Ureter (tissue), 1 donor: Measurements from ENCODE around the gene RNF151. TPM values are rescaled to one million over a fixed set of nuclear protein-coding genes. Genes with fewer than 3 reads are reported as not detected.
"Not testable (repeated sequence)": the region's sequence is repeated elsewhere in the genome, so short reads cannot be mapped to it uniquely, and the experiment has no call there.

Experiments
- DNase-seq: peaks from one replicate; pipeline ENCODE4 v3.0.0-alpha.2; 2020; ENCODE audit warnings: low spot score
- total RNA-seq: library from RNA; stranded (reverse); gene quantifications from one replicate; pipeline ENCODE4 v1.2.4, GENCODE V29; 2023
- donor health status: DM: yes; HTN: yes; CAD: no.

The RNF151 gene
- not detected for total RNA-seq

GRCh38 chr16:1966460-1966859 lies at the start of gene RNF151:
Gene RNF151, plus strand, starts transcription at chr16:1966856. Its CDS starts 26 bp downstream, at chr16:1966882.
- DNase-seq: no peak

- DNase-seq: no peak
Measured at GRCh38 chr16:1917056-1917664, 49.5 kb upstream of the RNF151 start.

- no peak for DNase-seq
Measured at GRCh38 chr16:1917665-1918350, 48.8 kb upstream of the RNF151 start.

GRCh38 chr16:1918351-1919326 lies 48.0 kb upstream of the RNF151 start, which contains the start of gene HS3ST6:
Gene HS3ST6, minus strand, starts transcription at chr16:1918415. Its CDS starts 92 bp downstream, at chr16:1918323.
- DNase-seq: no peak

- no peak for DNase-seq
Measured at GRCh38 chr16:1919327-1919998, 47.2 kb upstream of the RNF151 start.

- not testable (repeated sequence) for DNase-seq
Measured at GRCh38 chr16:1920122-1920521, 46.5 kb upstream of the RNF151 start.

DNA sequence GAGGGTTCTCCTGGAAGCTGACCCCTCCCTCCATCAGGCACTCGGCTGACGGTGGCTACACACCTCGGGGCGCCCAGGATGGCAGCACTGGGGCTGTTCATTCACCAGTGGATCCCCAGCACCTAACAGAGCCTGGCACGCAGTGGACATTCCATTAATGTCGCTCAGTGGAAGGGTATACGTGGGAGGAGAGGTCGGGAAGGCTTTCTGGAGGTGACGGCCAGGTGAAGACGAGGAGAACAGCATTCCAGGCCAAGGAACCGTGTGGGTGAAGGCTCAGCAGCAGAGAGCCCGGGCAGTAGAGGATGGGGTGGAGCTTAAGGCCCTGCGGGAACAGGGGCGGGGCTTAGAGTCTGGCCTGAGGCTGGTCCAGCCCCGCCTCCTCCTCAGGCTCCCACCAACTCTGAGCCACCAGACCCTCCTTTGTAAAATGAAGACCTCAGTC lies 45.9 kb upstream of the RNF151 start:
- no peak for DNase-seq

- no peak for DNase-seq
Measured at GRCh38 chr16:1922357-1922756, 44.3 kb upstream of the RNF151 start.

DNA sequence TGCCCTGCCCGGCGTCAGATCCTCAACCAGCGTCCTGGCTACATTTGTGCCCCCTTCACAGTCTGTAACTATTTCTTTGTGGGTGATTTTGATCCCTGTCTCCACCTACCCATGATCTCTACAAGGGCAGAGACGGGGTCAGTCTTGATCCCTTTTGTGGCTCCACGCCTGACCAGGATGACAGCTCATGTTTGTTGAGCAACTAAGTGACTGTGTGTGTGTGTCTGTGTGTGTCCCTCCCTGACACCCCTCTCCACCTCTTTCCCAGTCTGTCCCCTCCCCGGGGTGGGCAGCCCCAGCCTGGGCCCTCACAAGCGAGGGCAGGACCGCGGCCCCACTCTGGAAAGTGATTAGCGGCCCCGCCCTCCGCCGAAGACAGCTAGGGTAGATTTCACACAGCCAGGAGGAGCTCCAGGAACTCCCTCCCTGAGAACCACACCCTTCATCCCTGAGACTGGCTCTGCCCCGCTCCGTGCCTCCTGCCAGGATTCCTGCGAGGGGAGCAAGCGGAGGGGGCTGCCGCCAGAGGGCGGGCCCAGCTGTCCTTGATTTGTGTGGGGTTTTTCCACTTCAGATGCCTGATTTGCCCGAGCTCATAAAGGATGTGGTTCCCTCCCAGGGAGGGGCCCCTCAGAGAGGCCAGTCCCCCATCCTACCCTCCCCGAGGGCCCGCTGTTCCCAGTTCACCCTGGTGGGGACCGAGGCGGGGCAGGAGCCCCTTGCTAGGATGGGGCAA lies 43.2 kb upstream of the RNF151 start:
- no peak for DNase-seq

DNA sequence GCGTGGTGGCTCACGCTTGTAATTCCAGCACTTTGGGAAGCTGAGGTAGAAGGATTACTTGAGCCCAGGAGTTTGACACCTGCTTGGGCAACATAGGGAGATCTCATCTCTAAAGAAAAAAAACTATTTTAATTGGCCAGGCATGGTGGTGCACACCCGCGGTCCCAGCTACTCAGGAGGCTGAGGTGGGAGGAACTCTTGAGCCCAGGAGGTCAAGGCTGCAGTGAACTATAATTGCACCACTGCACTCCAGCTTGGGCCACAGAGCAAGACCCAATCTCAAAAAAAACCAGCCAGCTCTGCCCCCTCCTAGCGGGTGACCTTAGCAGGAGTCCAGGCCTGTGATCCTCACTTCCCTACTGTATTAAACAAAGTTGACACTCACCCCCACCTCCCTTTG lies 42.6 kb upstream of the RNF151 start:
- DNase-seq: no peak

DNA sequence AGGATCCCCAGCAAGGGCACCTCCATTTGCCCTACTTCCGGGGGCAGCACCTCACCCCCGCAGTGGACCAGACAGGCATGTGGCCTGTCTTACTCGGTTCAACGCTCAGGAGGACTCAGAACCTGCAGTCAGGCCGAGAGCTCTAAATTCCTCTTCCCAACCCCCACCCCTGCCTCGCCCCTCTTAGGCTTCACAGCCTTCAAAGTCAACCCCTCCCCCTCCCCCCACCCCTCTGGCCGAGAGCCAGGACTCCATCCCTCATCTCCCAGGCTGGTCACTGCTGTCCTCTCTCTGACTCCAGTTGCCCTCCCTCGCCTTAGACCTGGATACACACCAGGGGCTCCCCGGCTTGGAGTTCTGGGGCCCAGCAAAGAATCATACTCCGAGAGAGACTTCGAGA lies 40.4 kb upstream of the RNF151 start:
- no peak for DNase-seq

GRCh38 chr16:1929105-1929504 lies 37.6 kb upstream of the RNF151 start:
- DNase-seq: no peak

DNA sequence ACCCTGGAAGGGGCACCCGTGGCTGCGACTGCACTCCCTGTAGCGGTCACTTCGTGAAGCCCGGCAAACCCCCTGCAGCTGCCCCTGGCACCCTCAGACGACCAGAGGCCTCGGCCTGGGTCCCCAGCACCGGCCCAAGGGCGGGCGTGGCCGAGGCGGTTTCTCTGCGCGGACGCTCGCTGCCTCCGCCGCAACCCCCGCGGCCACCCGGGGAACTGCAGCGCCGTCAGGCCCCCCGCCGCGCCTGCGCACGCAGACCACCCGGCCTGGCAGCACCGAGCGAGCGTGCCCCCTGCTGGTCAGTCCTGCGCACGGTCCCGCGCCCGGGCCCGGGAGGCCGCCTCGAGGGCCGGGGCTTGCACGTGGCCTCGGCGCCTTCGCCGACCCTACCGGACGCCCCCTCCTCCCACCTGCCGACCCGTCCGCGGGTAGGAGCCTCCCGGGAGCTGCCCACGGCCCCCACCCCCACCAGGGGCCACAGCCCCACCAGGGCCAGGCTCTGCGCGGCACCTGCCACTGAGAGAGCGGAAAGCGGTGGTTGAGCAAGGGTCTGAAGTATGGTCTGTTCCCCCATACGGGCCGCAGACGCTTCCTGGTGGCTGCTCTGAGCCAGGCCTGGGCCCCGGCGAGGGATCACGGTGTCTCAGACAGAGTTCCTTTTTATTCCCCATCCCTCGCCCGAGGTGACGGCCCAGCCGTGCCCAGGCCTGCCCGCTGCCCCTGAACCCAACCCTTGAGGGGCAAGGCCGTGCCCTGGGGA lies 36.9 kb upstream of the RNF151 start:
- peak; percentile 90 for DNase-seq

DNA sequence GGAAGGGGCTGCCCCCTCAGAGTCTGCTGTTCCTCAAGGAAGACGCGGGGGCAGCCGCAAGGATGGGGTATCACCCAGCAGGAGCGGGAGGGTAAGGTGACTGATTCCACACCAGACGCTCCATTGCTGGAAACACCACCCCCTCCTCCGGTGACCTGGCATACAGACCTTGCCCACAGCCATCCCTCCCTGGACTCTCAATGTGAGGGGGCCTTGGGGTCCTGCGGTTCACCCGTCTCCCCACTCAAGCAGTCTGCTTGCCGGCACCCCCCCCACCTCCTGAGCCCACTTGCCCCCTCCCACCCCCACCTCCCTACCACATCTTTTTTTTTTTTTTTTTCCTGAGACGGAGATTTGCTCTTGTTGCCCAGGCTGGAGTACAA lies 36.3 kb upstream of the RNF151 start:
- no peak for DNase-seq

DNA sequence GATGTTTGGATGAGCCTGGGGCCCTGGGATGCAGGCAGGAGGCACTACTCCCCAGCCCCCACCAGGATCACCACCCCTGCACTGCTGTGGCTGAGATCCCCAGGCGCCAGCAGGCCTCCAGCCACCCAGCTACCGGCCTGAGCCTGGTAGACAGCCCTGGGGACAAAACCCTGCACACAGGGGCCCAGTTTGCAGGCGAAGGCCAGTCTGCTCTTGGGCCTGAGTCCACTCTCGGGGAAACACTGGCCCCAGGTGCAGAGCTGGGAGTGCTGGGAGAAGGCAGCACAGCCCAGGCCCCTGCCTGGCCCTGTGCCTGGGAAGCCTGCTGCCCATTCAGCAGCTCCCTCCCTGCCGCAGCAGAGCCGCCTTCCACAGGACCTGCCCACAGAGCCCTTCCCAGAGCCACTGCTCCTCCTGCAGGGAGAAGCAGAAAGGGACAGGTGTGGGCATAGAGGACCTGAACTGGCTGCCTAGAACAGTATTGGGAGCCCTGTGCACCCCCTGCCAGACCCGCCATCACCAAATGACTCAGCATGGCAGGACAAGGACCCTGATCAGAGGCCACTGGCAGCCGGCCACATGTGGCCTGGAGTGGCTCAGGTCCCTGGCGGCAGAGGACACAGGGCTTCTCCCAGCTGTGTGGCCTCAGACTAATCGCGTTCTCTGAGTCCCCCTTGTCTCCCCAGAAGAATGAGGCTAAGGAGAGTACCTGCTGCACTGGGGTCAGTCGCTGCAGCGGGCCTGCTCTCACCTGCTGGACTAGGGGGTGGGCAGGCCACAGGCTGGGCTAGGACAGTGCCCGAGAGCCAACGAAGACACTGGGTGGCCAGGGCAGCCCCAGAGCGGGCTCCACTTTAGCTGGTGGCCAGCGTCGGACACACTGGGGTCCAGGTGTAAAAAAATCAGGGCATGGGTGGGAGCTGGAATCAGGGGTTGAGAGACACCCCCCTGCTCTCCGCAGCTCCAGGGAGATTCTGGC lies 34.3 kb upstream of the RNF151 start:
- DNase-seq: no peak

GRCh38 chr16:1933097-1933661 lies 33.5 kb upstream of the RNF151 start:
- DNase-seq: no peak

GRCh38 chr16:1936945-1937479 lies 29.6 kb upstream of the RNF151 start:
- no peak for DNase-seq

- DNase-seq: peak; percentile 41
Measured at GRCh38 chr16:1938316-1938715, 28.3 kb upstream of the RNF151 start.
